Measurements from ENCODE around the gene INHBB. TPM values are rescaled to one million over a fixed set of nuclear protein-coding genes. Genes with fewer than 3 reads are reported as not detected.

Gene INHBB
- polyA plus RNA-seq, 2 of the 4 experiments (the other 2 are of a cell fraction): 7.2 to 25.3 TPM

DNA sequence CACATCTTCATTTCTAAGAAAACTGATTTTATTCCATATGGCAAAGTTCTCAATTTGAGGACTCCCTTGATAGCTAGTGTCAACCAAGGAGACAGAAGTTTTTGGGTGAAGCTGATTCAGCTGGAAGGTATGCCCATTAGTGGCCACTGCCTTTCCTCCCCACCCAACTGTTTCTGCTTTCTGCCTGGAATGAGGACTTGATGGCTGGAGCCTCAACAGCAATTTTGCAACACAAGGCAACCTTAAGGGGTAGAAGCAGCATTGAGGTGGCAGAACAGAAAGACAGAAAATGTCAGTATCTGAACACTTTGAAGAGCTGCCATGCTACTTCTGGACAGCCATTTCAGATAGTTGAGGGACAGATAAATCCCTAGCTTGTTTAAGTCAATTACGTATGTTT is 47.0 kb downstream of the INHBB start:
- 100% methylated on average over 1 of the region's 1 CpG for WGBS (ENCODE audit: missing lambda C conversion rate)
- no peak overlapping the region for H3K27ac ChIP-seq
- ChIA-PET CTCF (interaction anchor here (2.1 kb wide), 1 partner anchor 11 kb away, joined by 7 read pairs; no protein-coding TSS in a partner anchor), POLR2A (no interaction called here)
- H3K4me2 ChIP-seq: no peak overlapping the region
- H3K4me1 ChIP-seq: peaks cover 34% of the 10 kb centered on the region
- ATAC-seq: no peak
- FAIRE-seq: no peak
- H3K4me3 ChIP-seq: no peak overlapping the region
- no peaks in the 10 kb centered on the region for H3K9me3 ChIP-seq
- TF ChIP-seq HOXB5 (CRISPR knock-in tag; IDR thresholded peaks at IDR 0.05) (no peak), TFCP2L1 (CRISPR knock-in tag; IDR thresholded peaks at IDR 0.05) (no peak), RFX5 (IDR thresholded peaks at IDR 0.05) (no peak), NPAS2 (CRISPR knock-in tag; IDR thresholded peaks at IDR 0.05; ENCODE audit: borderline replicate concordance) (no peak), PBX3 (IDR thresholded peaks at IDR 0.05) (no peak), HDAC2 (IDR thresholded peaks at IDR 0.05) (no peak), RNF2 (IDR thresholded peaks at IDR 0.05; ENCODE audit: borderline replicate concordance, low read depth) (no peak), KDM1A (IDR thresholded peaks at IDR 0.05; ENCODE audit: low read depth) (no peak), ZFP36 (IDR thresholded peaks at IDR 0.05; ENCODE audit: borderline replicate concordance, partially characterized antibody) (no peak), RCOR1 (IDR thresholded peaks at IDR 0.05; ENCODE audit: low read depth, low read length) (no peak), CHD4 (IDR thresholded peaks at IDR 0.05; ENCODE audit: borderline replicate concordance) (no peak), FOSB (CRISPR knock-in tag; IDR thresholded peaks at IDR 0.05) (no peak), MYC (IDR thresholded peaks at IDR 0.05; ENCODE audit: borderline replicate concordance, low read length) (no peak), BHLHE40 (IDR thresholded peaks at IDR 0.05; ENCODE audit: low read depth, low read length) (no peak), CHD2 (IDR thresholded peaks at IDR 0.05; ENCODE audit: low read length, partially characterized antibody) (no peak), HOXA7 (CRISPR knock-in tag; IDR thresholded peaks at IDR 0.05) (no peak)
- TF ChIP-seq, protein P1, sequence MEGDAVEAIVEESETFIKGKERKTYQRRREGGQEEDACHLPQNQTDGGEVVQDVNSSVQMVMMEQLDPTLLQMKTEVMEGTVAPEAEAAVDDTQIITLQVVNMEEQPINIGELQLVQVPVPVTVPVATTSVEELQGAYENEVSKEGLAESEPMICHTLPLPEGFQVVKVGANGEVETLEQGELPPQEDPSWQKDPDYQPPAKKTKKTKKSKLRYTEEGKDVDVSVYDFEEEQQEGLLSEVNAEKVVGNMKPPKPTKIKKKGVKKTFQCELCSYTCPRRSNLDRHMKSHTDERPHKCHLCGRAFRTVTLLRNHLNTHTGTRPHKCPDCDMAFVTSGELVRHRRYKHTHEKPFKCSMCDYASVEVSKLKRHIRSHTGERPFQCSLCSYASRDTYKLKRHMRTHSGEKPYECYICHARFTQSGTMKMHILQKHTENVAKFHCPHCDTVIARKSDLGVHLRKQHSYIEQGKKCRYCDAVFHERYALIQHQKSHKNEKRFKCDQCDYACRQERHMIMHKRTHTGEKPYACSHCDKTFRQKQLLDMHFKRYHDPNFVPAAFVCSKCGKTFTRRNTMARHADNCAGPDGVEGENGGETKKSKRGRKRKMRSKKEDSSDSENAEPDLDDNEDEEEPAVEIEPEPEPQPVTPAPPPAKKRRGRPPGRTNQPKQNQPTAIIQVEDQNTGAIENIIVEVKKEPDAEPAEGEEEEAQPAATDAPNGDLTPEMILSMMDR (IDR thresholded peaks at IDR 0.05): no peak
- no peak for DNase-seq (ENCODE audit: low read depth in 1 of 2, low spot score in 1 of 2)

DNA sequence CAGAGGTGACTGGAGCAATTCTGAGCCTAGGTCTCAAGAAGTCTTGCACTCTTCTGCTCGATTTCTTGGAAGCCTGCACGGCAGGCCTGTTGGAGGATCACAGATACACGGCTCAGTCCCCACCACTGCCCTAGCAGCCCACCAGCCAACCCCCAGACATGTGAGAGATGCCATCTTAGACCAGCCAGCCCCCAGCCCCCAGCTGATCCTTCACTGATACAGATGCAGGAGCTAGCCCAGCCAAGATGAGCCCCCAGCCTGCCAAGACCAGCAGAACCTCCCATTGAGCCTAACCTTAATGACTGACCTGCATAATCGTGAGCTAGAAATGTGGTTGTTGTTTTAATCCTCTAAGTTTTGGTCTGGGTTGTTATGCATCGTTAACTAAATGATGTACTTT is 47.5 kb downstream of the INHBB start:
- FAIRE-seq (no peak), ATAC-seq (no peak), DNase-seq (ENCODE audit: low read depth in 1 of 2, low spot score in 1 of 2) (no peak)
- TF ChIP-seq USF2 (IDR thresholded peaks at IDR 0.05) (no peak), CHD4 (IDR thresholded peaks at IDR 0.05; ENCODE audit: borderline replicate concordance) (no peak), RCOR1 (IDR thresholded peaks at IDR 0.05; ENCODE audit: low read depth, low read length) (no peak), HOXB13 (CRISPR knock-in tag; IDR thresholded peaks at IDR 0.05; ENCODE audit: low read depth) (no peak), MYC (IDR thresholded peaks at IDR 0.05; ENCODE audit: borderline replicate concordance, low read length) (no peak), NR3C1 (IDR thresholded peaks at IDR 0.05) (no peak), MAFK (IDR thresholded peaks at IDR 0.05; ENCODE audit: partially characterized antibody) (no peak), EP300 (IDR thresholded peaks at IDR 0.05) (no peak), CEBPB (IDR thresholded peaks at IDR 0.05) (no peak), ZC3H11A (IDR thresholded peaks at IDR 0.05) (no peak), SREBF2 (IDR thresholded peaks at IDR 0.05) (no peak), TP53 (CRISPR knock-in tag; IDR thresholded peaks at IDR 0.05) (no peak), CHD2 (IDR thresholded peaks at IDR 0.05; ENCODE audit: low read length, partially characterized antibody) (no peak), KDM5A (IDR thresholded peaks at IDR 0.05) (no peak), GATA3 (IDR thresholded peaks at IDR 0.05; ENCODE audit: borderline replicate concordance) (no peak), RAD21 (conservative IDR thresholded peaks at IDR 0.05 in 1 of 2, IDR thresholded peaks at IDR 0.05 in 1 of 2) (no peak)
- TF ChIP-seq, protein P2, sequence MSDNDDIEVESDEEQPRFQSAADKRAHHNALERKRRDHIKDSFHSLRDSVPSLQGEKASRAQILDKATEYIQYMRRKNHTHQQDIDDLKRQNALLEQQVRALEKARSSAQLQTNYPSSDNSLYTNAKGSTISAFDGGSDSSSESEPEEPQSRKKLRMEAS (IDR thresholded peaks at IDR 0.05): no peak
- TF ChIP-seq, protein P3, sequence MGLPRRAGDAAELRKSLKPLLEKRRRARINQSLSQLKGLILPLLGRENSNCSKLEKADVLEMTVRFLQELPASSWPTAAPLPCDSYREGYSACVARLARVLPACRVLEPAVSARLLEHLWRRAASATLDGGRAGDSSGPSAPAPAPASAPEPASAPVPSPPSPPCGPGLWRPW (IDR thresholded peaks at IDR 0.05): no peak
- POLR2A ChIA-PET: no interaction called here
- Histone ChIP-seq H3K4me1 (peaks cover 39% of the 10 kb centered on the region), H3K27ac (no peak overlapping the region), H3K4me2 (no peak overlapping the region), H3K9me3 (no peaks in the 10 kb centered on the region), H3K4me3 (no peak overlapping the region)
- WGBS (ENCODE audit: missing lambda C conversion rate): 91% methylated on average over 5 of the region's 5 CpGs
- CTCF ChIA-PET: interaction anchor here (2.1 kb wide), 1 partner anchor 11 kb away, joined by 7 read pairs; no protein-coding TSS in a partner anchor
